Breast epithelium (tissue), 3 donors: ENCODE data around the gene FRY.

Experiments
- CTCF ChIP-seq, 3 donors: fragments of 450-650 bp; IDR thresholded peaks; one replicate each; pipeline ENCODE4 v1.5.1; 2016 to 2017; ENCODE audit warnings: antibody characterized with exemption in 3 of 3, mild to moderate bottlenecking in 3 of 3, moderate library complexity in 3 of 3
- POLR2A ChIP-seq: fragments of 450-650 bp; IDR thresholded peaks from one replicate; pipeline ENCODE4 v1.6.1; 2016; ENCODE audit warnings: antibody characterized with exemption, mild to moderate bottlenecking, moderate library complexity
- POLR2AphosphoS5 ChIP-seq, 3 donors: sonication (generic); formaldehyde crosslinking; IDR thresholded peaks; one replicate each; pipeline ENCODE4 v1.6.1; 2017; ENCODE audit warnings: antibody characterized with exemption in 3 of 3

GRCh38 chr13:32176696-32177095 lies 145.1 kb downstream of the FRY start:
- TF ChIP-seq POLR2A = no peak
- no peak for TF ChIP-seq CTCF (IDR thresholded peaks at IDR 0.05)
- TF ChIP-seq POLR2AphosphoS5 (IDR thresholded peaks at IDR 0.05) = no peak
